ENCODE results near the gene EFNB2. TPM values are rescaled to one million over a fixed set of nuclear protein-coding genes. Genes with fewer than 3 reads are reported as not detected.

Gene EFNB2
- polyA plus RNA-seq, 3 donors, result not detected

DNA sequence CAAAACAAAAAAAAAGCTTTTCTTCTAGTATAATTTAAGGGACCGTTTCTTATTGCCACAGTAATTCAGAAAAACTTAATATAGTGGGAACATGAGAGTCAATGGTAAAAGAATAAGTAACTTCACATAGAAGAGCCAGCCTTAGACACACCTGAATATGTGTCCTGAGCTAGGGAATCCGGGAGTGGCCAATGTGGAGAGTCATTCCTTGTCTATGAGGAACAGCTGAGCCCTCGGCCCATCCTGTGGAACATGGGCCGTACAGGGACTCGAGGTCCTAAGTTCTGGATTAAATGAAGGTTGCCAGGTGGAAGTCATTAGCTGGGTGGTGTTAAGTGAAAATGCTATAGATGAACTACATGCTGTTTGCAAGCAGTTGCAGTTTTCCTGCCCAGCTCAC is 32.2 kb downstream of the EFNB2 start:
- Histone ChIP-seq H3K9me3 (replicated peaks in 1 of 2; ENCODE audit: control insufficient read depth in 1 of 2, insufficient read depth in 1 of 2, low read length in 2 of 2) (no peaks in the 10 kb centered on the region), H4K20me1 (ENCODE audit: insufficient read depth, low read length) (no peaks in the 10 kb centered on the region), H3K27ac (ENCODE audit: low read depth in 1 of 2, low read length in 2 of 2) (no peak overlapping the region), H3K79me2 (ENCODE audit: insufficient read depth, low read length) (no peaks in the 10 kb centered on the region), H3K36me3 (replicated peaks in 1 of 2; ENCODE audit: control insufficient read depth in 1 of 2, insufficient read depth in 2 of 2, low read length in 2 of 2) (no peaks in the 10 kb centered on the region), H3K4me2 (replicated peaks; ENCODE audit: extremely low read depth, low read length, poor library complexity, severe bottlenecking) (no peak overlapping the region), H3K9ac (ENCODE audit: insufficient read depth, low read length, poor library complexity, severe bottlenecking) (no peak overlapping the region), H2AFZ (ENCODE audit: insufficient read depth, low read depth, low read length, poor library complexity, severe bottlenecking) (no peak overlapping the region), H3K4me3 (replicated peaks in 1 of 3; ENCODE audit: low read depth in 2 of 3, low read length in 3 of 3) (no peak overlapping the region), H3K4me1 (ENCODE audit: control insufficient read depth in 1 of 2, insufficient read depth in 2 of 2, low read length in 2 of 2) (peaks cover 0 to 7% of the 10 kb centered on the region in 2 donors), H3K27me3 (ENCODE audit: control insufficient read depth in 2 of 2, insufficient read depth in 2 of 2, low read length in 2 of 2) (peaks cover 5 to 10% of the 10 kb centered on the region in 2 donors)
- Mint-ChIP-seq H3K36me3 (no peaks in the 10 kb centered on the region), H3K9me3 (no peaks in the 10 kb centered on the region), H3K4me1 (peaks cover 13% of the 10 kb centered on the region), H3K27me3 (ENCODE audit: low read depth in 3 of 3) (peaks cover 11 to 12% (median 11%) of the 10 kb centered on the region in 3 donors), H3K27ac (no peak overlapping the region), H3K4me3 (no peak overlapping the region)
- no peak for DNase-seq
- WGBS (ENCODE audit: insufficient coverage), result 91% methylated on average over 4 of the region's 5 CpGs
- TF ChIP-seq, protein P1, sequence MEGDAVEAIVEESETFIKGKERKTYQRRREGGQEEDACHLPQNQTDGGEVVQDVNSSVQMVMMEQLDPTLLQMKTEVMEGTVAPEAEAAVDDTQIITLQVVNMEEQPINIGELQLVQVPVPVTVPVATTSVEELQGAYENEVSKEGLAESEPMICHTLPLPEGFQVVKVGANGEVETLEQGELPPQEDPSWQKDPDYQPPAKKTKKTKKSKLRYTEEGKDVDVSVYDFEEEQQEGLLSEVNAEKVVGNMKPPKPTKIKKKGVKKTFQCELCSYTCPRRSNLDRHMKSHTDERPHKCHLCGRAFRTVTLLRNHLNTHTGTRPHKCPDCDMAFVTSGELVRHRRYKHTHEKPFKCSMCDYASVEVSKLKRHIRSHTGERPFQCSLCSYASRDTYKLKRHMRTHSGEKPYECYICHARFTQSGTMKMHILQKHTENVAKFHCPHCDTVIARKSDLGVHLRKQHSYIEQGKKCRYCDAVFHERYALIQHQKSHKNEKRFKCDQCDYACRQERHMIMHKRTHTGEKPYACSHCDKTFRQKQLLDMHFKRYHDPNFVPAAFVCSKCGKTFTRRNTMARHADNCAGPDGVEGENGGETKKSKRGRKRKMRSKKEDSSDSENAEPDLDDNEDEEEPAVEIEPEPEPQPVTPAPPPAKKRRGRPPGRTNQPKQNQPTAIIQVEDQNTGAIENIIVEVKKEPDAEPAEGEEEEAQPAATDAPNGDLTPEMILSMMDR (IDR thresholded peaks at IDR 0.05), result no peak
- intact Hi-C loops (cut with micrococcal nuclease), result no loop called here

DNA sequence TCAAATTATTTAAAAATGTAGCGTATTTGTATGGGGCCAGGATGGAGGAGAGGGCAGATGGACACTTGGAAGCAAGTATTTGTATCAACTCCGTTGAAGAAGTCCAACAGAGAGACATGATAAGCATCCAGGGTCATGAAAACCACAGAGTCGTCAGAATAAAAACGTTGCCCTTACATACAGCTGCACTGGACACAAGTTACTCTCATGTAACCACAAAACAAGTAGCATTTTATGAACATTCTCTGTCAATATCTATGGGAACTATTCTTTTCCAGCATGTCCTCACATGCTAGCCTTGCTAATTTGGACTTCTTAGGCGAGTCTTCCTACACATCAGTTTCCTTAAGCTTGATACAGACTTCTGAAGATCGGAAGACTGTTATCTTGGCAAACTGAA is 35.0 kb downstream of the EFNB2 start:
- DNase-seq, result no peak
- H3K4me3 Mint-ChIP-seq, result no peak overlapping the region
- Histone ChIP-seq H2AFZ (ENCODE audit: insufficient read depth, low read depth, low read length, poor library complexity, severe bottlenecking) (no peak overlapping the region), H3K36me3 (replicated peaks in 1 of 2; ENCODE audit: control insufficient read depth in 1 of 2, insufficient read depth in 2 of 2, low read length in 2 of 2) (no peaks in the 10 kb centered on the region), H4K20me1 (ENCODE audit: insufficient read depth, low read length) (no peaks in the 10 kb centered on the region), H3K4me3 (replicated peaks in 1 of 3; ENCODE audit: low read depth in 2 of 3, low read length in 3 of 3) (no peak overlapping the region), H3K9ac (ENCODE audit: insufficient read depth, low read length, poor library complexity, severe bottlenecking) (no peak overlapping the region), H3K9me3 (replicated peaks in 1 of 2; ENCODE audit: control insufficient read depth in 1 of 2, insufficient read depth in 1 of 2, low read length in 2 of 2) (peaks cover 0 to 4% of the 10 kb centered on the region in 2 donors), H3K4me1 (ENCODE audit: control insufficient read depth in 1 of 2, insufficient read depth in 2 of 2, low read length in 2 of 2) (no peaks in the 10 kb centered on the region), H3K4me2 (replicated peaks; ENCODE audit: extremely low read depth, low read length, poor library complexity, severe bottlenecking) (no peak overlapping the region), H3K27me3 (ENCODE audit: control insufficient read depth in 2 of 2, insufficient read depth in 2 of 2, low read length in 2 of 2) (peaks cover 27 to 34% of the 10 kb centered on the region in 2 donors), H3K27ac (ENCODE audit: low read depth in 1 of 2, low read length in 2 of 2) (no peak overlapping the region), H3K79me2 (ENCODE audit: insufficient read depth, low read length) (no peaks in the 10 kb centered on the region)
- WGBS (ENCODE audit: insufficient coverage), result 74% methylated on average over 3 of the region's 6 CpGs
- no peaks in the 10 kb centered on the region for H3K9me3 Mint-ChIP-seq
- peaks cover 33 to 39% (median 37%) of the 10 kb centered on the region in 3 donors for H3K27me3 Mint-ChIP-seq (ENCODE audit: low read depth in 3 of 3)
- TF ChIP-seq, protein P1 (IDR thresholded peaks at IDR 0.05), result no peak
- intact Hi-C loops (cut with micrococcal nuclease), result no loop called here
- no peaks in the 10 kb centered on the region for H3K36me3 Mint-ChIP-seq
- H3K4me1 Mint-ChIP-seq, result peaks cover 6% of the 10 kb centered on the region
- H3K27ac Mint-ChIP-seq, result no peak overlapping the region

All from CD14-positive monocyte (primary cell).